PC-3 (cell line): ENCODE measurements around the gene DRC1. TPM values are rescaled to one million over a fixed set of nuclear protein-coding genes. Genes with fewer than 3 reads are reported as not detected.
A peak's percentile ranks its signal among the peaks of the same experiment; 100 is the strongest.

Experiments used
- ATAC-seq: fragments of 200-7000 bp; cut with Tn5 transposase; 2 replicates; pipeline ENCODE4 v1.9.1; 2020; ENCODE audit warnings: mild to moderate bottlenecking, moderate library complexity
- BruUV-seq: library from RNA; stranded (reverse); fragments of 400-500 nt; replicated peaks from 2 replicates; lab custom pipeline; 2021; lab: Mats Ljungman, UMichigan
- CTCF ChIA-PET: fragments of 300-600 bp; sonication (Branson Sonifier 250); formaldehyde crosslinking; loops from one replicate; lab custom pipeline; 2022; ENCODE audit warnings: antibody characterized with exemption; lab: Charles Lee
- POLR2A ChIA-PET: fragments of 300-600 bp; sonication (Branson Sonifier 250); formaldehyde crosslinking; loops from one replicate; lab custom pipeline; 2022; ENCODE audit warnings: antibody characterized with exemption; ENCODE audit not compliant: unreplicated experiment; lab: Charles Lee
- DNase-seq: peaks from one replicate; pipeline ENCODE4 v3.0.0-alpha.2; 2015
- H2AFZ ChIP-seq: fragments of 300-600 bp; sonication (generic); 2 replicates; pipeline ENCODE4 v1.6.0; 2016; ENCODE audit warnings: antibody characterized with exemption, low read length
- H3F3A ChIP-seq: fragments of 300-600 bp; sonication (generic); one replicate; pipeline ENCODE4 v1.6.0; 2017; ENCODE audit warnings: antibody characterized with exemption, low read length, control low read depth, mild to moderate bottlenecking; ENCODE audit not compliant: unreplicated experiment
- H3K27ac ChIP-seq: fragments of 300-600 bp; sonication (generic); 2 replicates; pipeline ENCODE4 v1.5.1; 2016; ENCODE audit warnings: mild to moderate bottlenecking, low read length
- H3K27me3 ChIP-seq: fragments of 300-600 bp; sonication (generic); 2 replicates; pipeline ENCODE4 v1.6.1; 2016; ENCODE audit warnings: low read length, mixed read lengths
- H3K36me3 ChIP-seq: fragments of 300-600 bp; sonication (generic); 2 replicates; pipeline ENCODE4 v1.6.1; 2016; ENCODE audit warnings: low read depth, mixed run types, low read length, mixed read lengths
- H3K4me1 ChIP-seq: fragments of 300-600 bp; sonication (generic); 2 replicates; pipeline ENCODE4 v1.5.1; 2016; ENCODE audit warnings: low read length; ENCODE audit not compliant: insufficient read depth
- H3K4me2 ChIP-seq: fragments of 300-600 bp; sonication (generic); 2 replicates; pipeline ENCODE4 v1.6.0; 2016; ENCODE audit warnings: low read length
- H3K4me3 ChIP-seq: fragments of 300-600 bp; sonication (generic); 2 replicates; pipeline ENCODE4 v1.5.1; 2016; ENCODE audit warnings: mild to moderate bottlenecking, low read length, mixed read lengths
- H3K79me2 ChIP-seq: fragments of 300-600 bp; sonication (generic); 2 replicates; pipeline ENCODE4 v1.6.1; 2017; ENCODE audit warnings: low read length, mixed read lengths
- H3K9ac ChIP-seq: fragments of 300-600 bp; sonication (generic); 2 replicates; pipeline ENCODE4 v1.6.0; 2016; ENCODE audit warnings: mild to moderate bottlenecking, low read length
- H3K9me2 ChIP-seq: fragments of 300-600 bp; sonication (generic); replicated peaks from 2 replicates; pipeline ENCODE4 v1.6.1; 2016; ENCODE audit warnings: mixed run types, low read length, mixed read lengths
- H3K9me3 ChIP-seq: fragments of 300-600 bp; sonication (generic); 2 replicates; pipeline ENCODE4 v1.6.1; 2016; ENCODE audit warnings: low read length, mixed read lengths
- H4K20me1 ChIP-seq: fragments of 300-600 bp; sonication (generic); 2 replicates; pipeline ENCODE4 v1.6.1; 2016; ENCODE audit warnings: low read length, mixed read lengths
- EZH2 ChIP-seq: fragments of 300-600 bp; sonication (generic); IDR thresholded peaks from one replicate; pipeline ENCODE4 v1.6.1; 2017; ENCODE audit warnings: antibody characterized with exemption, mild to moderate bottlenecking, low read length; ENCODE audit not compliant: unreplicated experiment
- EZH2phosphoT487 ChIP-seq: fragments of 300-600 bp; sonication (generic); IDR thresholded peaks from 2 replicates; pipeline ENCODE4 v1.6.1; 2018; ENCODE audit warnings: mild to moderate bottlenecking, antibody characterized with exemption, low read length, borderline replicate concordance
- intact Hi-C: fragments of 100-400 bp; cut with micrococcal nuclease; formaldehyde crosslinking; loops from 2 replicates; pipeline ENCODE4 v1.9.0; 2023
- total RNA-seq: library from RNA; depleted of rRNA; stranded (reverse); fragments of >200 nt; gene quantifications from 2 replicates; pipeline ENCODE4 v1.2.3, GENCODE V29; 2014
- TF ChIP-seq, protein P1 (sequence below): fragments of 300-600 bp; sonication (generic); conservative IDR thresholded peaks from 2 replicates; pipeline ENCODE4 v1.5.1; 2017; ENCODE audit warnings: antibody characterized with exemption, low read depth, mild to moderate bottlenecking, low read length

The DRC1 gene
- total RNA-seq, 1 experiment from 2014 or later = not detected

DNA sequence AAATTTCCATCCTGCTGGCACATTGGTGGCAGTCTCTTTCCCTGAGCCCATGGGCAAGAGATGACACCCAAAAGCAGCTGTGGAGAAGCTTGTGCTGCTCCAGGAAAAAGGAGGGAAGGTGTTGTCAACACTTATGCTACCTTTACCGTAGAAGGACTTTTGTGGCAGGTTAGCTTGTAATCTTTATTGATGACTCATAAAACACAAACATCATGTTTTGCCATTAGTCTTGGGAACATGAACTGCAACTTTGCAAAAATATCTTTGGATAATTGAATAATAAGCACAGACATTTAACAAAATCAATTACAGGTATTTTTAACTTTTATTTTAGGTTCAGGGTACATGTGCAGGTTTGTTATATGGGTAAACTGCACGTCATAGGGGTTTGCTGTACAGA, 33.4 kb downstream of the DRC1 start:
- intact Hi-C loops = no loop called here
- H3K79me2 ChIP-seq = no peaks in the 10 kb centered on the region
- H4K20me1 ChIP-seq = no peaks in the 10 kb centered on the region
- H3K9me3 ChIP-seq = no peaks in the 10 kb centered on the region
- no peak overlapping the region for H3K9ac ChIP-seq
- 0 out of 2 replicates have a peak overlapping the region, but pooled peaks have one; percentile 53 for H2AFZ ChIP-seq
- no peaks in the 10 kb centered on the region for H3K36me3 ChIP-seq
- no peak overlapping the region for H3K4me2 ChIP-seq
- ChIA-PET POLR2A (interaction anchor here (0.6 kb wide), 2 partner anchors 17 to 39 kb away, joined by 3 to 4 read pairs; no protein-coding TSS in a partner anchor), CTCF (interaction anchor here (0.6 kb wide), 1 partner anchor 86 kb away, joined by 5 read pairs; no protein-coding TSS in a partner anchor)
- TF ChIP-seq EZH2 = no peak
- TF ChIP-seq, protein P1, sequence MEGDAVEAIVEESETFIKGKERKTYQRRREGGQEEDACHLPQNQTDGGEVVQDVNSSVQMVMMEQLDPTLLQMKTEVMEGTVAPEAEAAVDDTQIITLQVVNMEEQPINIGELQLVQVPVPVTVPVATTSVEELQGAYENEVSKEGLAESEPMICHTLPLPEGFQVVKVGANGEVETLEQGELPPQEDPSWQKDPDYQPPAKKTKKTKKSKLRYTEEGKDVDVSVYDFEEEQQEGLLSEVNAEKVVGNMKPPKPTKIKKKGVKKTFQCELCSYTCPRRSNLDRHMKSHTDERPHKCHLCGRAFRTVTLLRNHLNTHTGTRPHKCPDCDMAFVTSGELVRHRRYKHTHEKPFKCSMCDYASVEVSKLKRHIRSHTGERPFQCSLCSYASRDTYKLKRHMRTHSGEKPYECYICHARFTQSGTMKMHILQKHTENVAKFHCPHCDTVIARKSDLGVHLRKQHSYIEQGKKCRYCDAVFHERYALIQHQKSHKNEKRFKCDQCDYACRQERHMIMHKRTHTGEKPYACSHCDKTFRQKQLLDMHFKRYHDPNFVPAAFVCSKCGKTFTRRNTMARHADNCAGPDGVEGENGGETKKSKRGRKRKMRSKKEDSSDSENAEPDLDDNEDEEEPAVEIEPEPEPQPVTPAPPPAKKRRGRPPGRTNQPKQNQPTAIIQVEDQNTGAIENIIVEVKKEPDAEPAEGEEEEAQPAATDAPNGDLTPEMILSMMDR = no peak
- BruUV-seq = no TSS peak
- H3K27me3 ChIP-seq = no peaks in the 10 kb centered on the region
- no peaks in the 10 kb centered on the region for H3F3A ChIP-seq
- peak; percentile 48; the same call in 1 of the 2 replicates for ATAC-seq
- no peak overlapping the region for H3K4me3 ChIP-seq
- H3K9me2 ChIP-seq = no peaks in the 10 kb centered on the region
- no peak overlapping the region for H3K27ac ChIP-seq
- peaks cover 7% of the 10 kb centered on the region; the same call in 1 of the 2 replicates for H3K4me1 ChIP-seq
- DNase-seq = peak; percentile 54

DNA sequence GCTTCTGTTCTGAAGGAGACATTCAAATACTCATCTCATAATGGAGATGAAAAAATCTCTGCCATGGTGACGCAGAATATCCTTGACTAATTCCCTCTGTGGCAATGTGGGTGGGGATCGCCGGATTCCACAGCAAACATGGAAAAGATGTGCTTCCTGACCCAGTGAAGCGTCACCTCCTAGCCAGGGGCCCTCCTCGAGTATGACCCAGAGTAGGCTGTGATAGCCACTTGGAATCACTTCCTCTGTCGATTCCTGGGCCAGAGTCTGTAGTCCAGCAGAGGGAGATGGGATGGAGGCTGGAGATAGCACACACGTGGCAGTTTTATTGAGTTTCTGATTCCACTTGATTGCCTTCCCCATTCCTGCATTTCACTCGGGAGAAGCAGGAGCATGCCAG, 36.8 kb downstream of the DRC1 start:
- Histone ChIP-seq H3F3A (no peaks in the 10 kb centered on the region), H3K9me2 (no peaks in the 10 kb centered on the region), H2AFZ (no peak overlapping the region), H3K79me2 (no peaks in the 10 kb centered on the region), H3K9me3 (no peaks in the 10 kb centered on the region), H3K4me1 (peaks cover 7% of the 10 kb centered on the region; the same call in 1 of the 2 replicates), H3K27me3 (no peaks in the 10 kb centered on the region), H3K27ac (no peak overlapping the region), H3K4me2 (no peak overlapping the region), H4K20me1 (no peaks in the 10 kb centered on the region), H3K9ac (no peak overlapping the region), H3K4me3 (no peak overlapping the region), H3K36me3 (no peaks in the 10 kb centered on the region)
- ATAC-seq = no peak
- no TSS peak for BruUV-seq
- intact Hi-C loops = no loop called here
- ChIA-PET POLR2A (no interaction called here), CTCF (no interaction called here)
- no peak for TF ChIP-seq EZH2phosphoT487
- no peak for DNase-seq

DNA sequence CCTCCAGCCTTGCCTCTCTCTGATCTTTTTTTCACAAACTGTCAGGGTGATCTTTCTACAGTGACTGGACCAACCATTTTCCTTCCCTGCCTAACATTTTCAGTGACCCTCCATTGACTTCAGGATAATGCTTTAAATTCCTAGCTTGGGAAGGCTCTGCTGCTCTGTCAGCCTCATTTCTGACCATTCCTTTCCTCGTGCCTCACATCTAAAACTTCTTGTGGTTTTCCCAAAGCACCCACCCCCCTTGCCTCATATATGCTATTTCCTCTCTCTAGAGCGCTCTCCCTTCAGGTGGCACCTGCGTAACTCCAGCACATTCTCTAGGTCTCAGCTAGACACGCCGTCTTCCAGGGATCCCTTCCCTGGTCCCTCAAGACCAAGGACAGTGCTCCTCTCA, 37.2 kb downstream of the DRC1 start:
- no peaks in the 10 kb centered on the region for H3K79me2 ChIP-seq
- no peaks in the 10 kb centered on the region for H3K9me2 ChIP-seq
- H3K27me3 ChIP-seq = no peaks in the 10 kb centered on the region
- peaks cover 7% of the 10 kb centered on the region; the same call in 1 of the 2 replicates for H3K4me1 ChIP-seq
- TF ChIP-seq EZH2phosphoT487 (no peak), EZH2 (no peak)
- TF ChIP-seq, protein P1 = no peak
- no peaks in the 10 kb centered on the region for H4K20me1 ChIP-seq
- ChIA-PET POLR2A (no interaction called here), CTCF (no interaction called here)
- intact Hi-C loops = no loop called here
- DNase-seq = no peak
- H3K4me3 ChIP-seq = no peak overlapping the region
- no peak overlapping the region for H3K27ac ChIP-seq
- no peaks in the 10 kb centered on the region for H3K9me3 ChIP-seq
- no peak for ATAC-seq
- no peak overlapping the region for H2AFZ ChIP-seq
- H3K36me3 ChIP-seq = no peaks in the 10 kb centered on the region
- H3F3A ChIP-seq = no peaks in the 10 kb centered on the region
- H3K9ac ChIP-seq = no peak overlapping the region
- no peak overlapping the region for H3K4me2 ChIP-seq
- BruUV-seq = no TSS peak
